Astrocyte (in vitro differentiated cells and primary cell): ENCODE results near the gene PTPRK.

Experiments used
- EZH2 ChIP-seq: IDR thresholded peaks from 2 replicates; pipeline ENCODE4 v1.6.1; 2012; ENCODE audit warnings: mild to moderate bottlenecking, low read length, inconsistent platforms; ENCODE audit not compliant: insufficient read depth
- TF ChIP-seq, protein P1 (sequence below): IDR thresholded peaks from 2 replicates; pipeline ENCODE4 v1.5.1; 2011; ENCODE audit warnings: low read depth, mild to moderate bottlenecking, inconsistent platforms, low read length, moderate library complexity; ENCODE audit not compliant: insufficient read depth

DNA sequence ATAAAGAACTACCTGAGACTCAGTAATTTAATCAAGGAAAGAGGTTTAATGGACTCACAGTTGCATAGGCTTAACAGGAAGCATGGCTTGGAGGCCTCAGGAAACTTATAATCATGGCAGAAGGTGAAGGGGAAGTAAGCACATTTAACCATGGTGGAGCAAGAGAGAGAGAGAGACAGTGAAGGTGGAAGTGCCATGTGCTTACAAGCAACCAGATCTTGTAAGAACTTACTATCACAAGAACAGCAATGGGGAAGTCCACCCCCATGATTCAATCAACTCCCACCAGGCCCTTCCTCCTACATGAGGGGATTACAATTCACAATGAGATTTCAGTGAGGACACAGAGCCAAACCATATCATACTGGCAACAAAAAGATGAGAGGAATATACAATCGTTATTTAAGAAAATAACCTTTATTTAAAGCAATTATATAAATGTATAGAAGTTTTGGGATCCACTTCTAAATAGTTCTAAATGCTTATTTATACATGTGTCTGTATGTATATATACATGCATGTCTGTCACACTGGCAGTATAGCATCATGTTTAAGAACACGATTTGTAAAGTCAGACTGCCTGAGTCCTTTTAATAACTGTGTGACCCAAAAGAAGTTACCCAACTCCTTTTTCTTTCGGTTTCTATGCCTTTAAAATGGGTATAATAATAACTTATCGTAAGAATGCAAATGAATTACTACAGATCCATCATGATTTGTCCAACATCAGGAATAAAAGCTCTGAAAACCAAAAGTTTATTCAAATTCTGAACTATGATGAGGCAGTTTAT, 363.9 kb downstream of the PTPRK start:
- TF ChIP-seq, protein P1, sequence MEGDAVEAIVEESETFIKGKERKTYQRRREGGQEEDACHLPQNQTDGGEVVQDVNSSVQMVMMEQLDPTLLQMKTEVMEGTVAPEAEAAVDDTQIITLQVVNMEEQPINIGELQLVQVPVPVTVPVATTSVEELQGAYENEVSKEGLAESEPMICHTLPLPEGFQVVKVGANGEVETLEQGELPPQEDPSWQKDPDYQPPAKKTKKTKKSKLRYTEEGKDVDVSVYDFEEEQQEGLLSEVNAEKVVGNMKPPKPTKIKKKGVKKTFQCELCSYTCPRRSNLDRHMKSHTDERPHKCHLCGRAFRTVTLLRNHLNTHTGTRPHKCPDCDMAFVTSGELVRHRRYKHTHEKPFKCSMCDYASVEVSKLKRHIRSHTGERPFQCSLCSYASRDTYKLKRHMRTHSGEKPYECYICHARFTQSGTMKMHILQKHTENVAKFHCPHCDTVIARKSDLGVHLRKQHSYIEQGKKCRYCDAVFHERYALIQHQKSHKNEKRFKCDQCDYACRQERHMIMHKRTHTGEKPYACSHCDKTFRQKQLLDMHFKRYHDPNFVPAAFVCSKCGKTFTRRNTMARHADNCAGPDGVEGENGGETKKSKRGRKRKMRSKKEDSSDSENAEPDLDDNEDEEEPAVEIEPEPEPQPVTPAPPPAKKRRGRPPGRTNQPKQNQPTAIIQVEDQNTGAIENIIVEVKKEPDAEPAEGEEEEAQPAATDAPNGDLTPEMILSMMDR = no peak
- no peak for TF ChIP-seq EZH2
